ENCODE measurements around the gene MORF4L1.

Gene MORF4L1

GRCh38 chr15:78840661-78841375, 31.9 kb upstream of the MORF4L1 start:
- TF ChIP-seq POLR2AphosphoS5 (IDR thresholded peaks at IDR 0.05; ENCODE audit: low read depth, low read length): no peak
- TF ChIP-seq REST (IDR thresholded peaks at IDR 0.05; ENCODE audit: insufficient read depth in 1 of 2, low read depth in 2 of 2, low read length in 2 of 2): no peak

GRCh38 chr15:78841376-78841706, 31.3 kb upstream of the MORF4L1 start:
- TF ChIP-seq POLR2AphosphoS5 (IDR thresholded peaks at IDR 0.05; ENCODE audit: low read depth, low read length) (no peak), FOXP2 (optimal IDR thresholded peaks at IDR 0.05; ENCODE audit: borderline replicate concordance, extremely low read depth, extremely low read length, insufficient read depth) (no peak), SIN3A (IDR thresholded peaks at IDR 0.05; ENCODE audit: borderline replicate concordance, insufficient read depth, low read length) (no peak), REST (IDR thresholded peaks at IDR 0.05; ENCODE audit: insufficient read depth in 1 of 2, low read depth in 2 of 2, low read length in 2 of 2) (no peak), TAF1 (IDR thresholded peaks at IDR 0.05; ENCODE audit: borderline replicate concordance, insufficient read depth, low read length) (no peak)

GRCh38 chr15:78841891-78842290, 30.8 kb upstream of the MORF4L1 start:
- TF ChIP-seq POLR2AphosphoS5 (IDR thresholded peaks at IDR 0.05; ENCODE audit: low read depth, low read length) (no peak), TAF1 (IDR thresholded peaks at IDR 0.05; ENCODE audit: borderline replicate concordance, insufficient read depth, low read length) (no peak), SIN3A (IDR thresholded peaks at IDR 0.05; ENCODE audit: borderline replicate concordance, insufficient read depth, low read length) (no peak), FOXP2 (optimal IDR thresholded peaks at IDR 0.05; ENCODE audit: borderline replicate concordance, extremely low read depth, extremely low read length, insufficient read depth) (no peak), REST (IDR thresholded peaks at IDR 0.05; ENCODE audit: insufficient read depth in 1 of 2, low read depth in 2 of 2, low read length in 2 of 2) (no peak)

- TF ChIP-seq FOXP2 (optimal IDR thresholded peaks at IDR 0.05; ENCODE audit: borderline replicate concordance, extremely low read depth, extremely low read length, insufficient read depth) (no peak), TAF1 (IDR thresholded peaks at IDR 0.05; ENCODE audit: borderline replicate concordance, insufficient read depth, low read length) (no peak), REST (IDR thresholded peaks at IDR 0.05; ENCODE audit: insufficient read depth in 1 of 2, low read depth in 2 of 2, low read length in 2 of 2) (no peak), SIN3A (IDR thresholded peaks at IDR 0.05; ENCODE audit: borderline replicate concordance, insufficient read depth, low read length) (no peak), POLR2AphosphoS5 (IDR thresholded peaks at IDR 0.05; ENCODE audit: low read depth, low read length) (no peak)
Observed at GRCh38 chr15:78842519-78842918, 30.2 kb upstream of the MORF4L1 start.

- no peak for TF ChIP-seq FOXP2 (optimal IDR thresholded peaks at IDR 0.05; ENCODE audit: borderline replicate concordance, extremely low read depth, extremely low read length, insufficient read depth)
- TF ChIP-seq TAF1 (IDR thresholded peaks at IDR 0.05; ENCODE audit: borderline replicate concordance, insufficient read depth, low read length): no peak
- no peak for TF ChIP-seq POLR2AphosphoS5 (IDR thresholded peaks at IDR 0.05; ENCODE audit: low read depth, low read length)
Observed at GRCh38 chr15:78850352-78850751, 22.3 kb upstream of the MORF4L1 start.

All from PFSK-1 (cell line).